ENCODE results near the gene ABCB1.
"Not testable (repeated sequence)": the region's sequence is repeated elsewhere in the genome, so short reads cannot be mapped to it uniquely, and the experiment has no call there.

ABCB1 gene

DNA sequence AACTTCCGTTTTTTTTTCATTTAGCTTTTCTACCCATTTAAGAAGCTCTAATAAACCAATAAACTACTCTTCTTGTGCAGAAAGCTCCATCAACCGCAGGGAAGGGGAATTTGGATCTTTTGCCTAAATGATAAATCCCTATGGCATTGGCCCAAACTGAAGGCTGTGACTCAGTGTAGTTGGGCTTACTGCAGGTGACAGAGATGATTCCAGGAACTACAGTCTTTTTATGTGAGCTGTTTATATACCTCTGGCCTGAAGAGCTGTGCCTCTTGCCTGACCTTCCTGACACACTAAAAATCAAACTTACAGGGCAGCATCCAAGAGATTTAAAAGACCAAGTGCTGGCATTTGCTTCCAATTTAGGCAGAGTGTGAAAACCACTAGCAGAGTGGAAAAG lies 25.2 kb downstream of the ABCB1 start:
- DNase-seq (ENCODE audit: low spot score) = no peak

DNA sequence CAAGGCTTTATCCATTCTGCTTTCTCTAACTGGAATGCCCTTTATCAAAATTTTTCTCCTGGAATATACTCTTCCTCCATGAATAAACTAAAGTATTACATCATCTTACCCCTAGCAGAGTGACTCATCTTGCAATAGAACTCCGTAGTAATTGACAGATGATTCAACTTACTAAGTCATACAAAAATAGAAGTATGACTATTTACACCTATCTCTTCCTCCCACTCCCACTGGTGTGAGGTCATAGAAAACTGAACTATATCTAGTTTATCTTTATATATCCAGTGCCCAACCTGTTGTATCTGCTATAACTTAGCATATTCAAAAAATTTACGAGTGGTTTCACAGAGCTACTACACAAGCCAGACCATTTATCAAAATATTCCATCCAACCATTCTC lies 26.1 kb downstream of the ABCB1 start:
- no peak for DNase-seq (ENCODE audit: low spot score)

DNA sequence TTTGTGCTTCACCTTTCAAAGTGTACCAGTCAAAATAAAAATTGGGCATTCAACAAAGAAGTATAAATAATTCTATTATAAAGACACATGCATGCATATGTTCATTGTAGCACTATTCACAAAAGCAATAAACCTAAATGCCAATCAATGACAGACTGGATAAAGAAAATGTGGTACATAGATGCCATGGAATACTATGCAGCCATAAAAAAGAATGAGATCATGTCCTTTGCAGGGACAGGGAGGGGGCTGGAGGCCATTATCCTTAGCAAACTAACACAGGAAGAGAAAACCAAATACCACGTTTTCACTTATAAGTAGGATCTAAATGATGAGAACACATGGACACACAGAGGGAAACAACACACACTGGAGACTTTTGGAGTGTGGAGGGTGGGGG lies 28.2 kb downstream of the ABCB1 start:
- not testable (repeated sequence) for DNase-seq (ENCODE audit: low spot score)

DNA sequence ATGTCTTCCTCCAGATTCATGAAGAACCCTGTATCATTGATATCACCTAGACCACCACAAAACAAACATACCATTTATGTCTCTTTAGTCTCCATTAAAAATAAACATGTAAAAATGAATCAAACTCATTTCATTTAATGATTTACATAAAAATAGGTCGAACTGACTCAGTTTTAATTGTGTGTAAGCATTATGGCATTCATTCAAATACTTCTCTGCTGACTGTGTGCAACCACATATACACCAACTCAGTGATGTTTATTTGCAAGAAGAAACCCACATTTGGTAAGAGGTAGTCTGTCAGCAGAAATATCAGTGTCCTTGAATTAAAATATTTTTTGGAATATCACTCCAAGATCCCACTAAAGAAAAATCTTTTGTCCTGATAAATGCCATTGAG lies 30.5 kb downstream of the ABCB1 start:
- no peak for DNase-seq (ENCODE audit: low spot score)

DNA sequence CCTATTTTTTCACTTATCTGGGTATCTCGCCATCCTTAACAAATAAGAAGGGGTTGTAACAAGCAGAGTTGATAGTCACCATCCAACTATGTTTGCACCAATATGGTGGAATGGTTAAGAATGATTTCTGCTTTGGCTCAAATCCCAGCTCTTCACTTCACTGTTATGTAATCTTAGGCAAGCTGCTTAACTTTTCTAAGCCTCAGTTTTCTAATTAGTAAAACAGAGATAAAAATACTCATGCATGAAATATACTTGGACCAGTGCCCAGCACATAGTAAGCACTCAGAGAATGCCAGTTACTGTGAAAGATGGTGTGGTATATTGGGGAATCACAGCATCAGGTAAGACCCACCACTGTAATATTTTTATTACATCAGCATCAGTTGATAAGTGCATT lies 33.6 kb downstream of the ABCB1 start:
- DNase-seq (ENCODE audit: low spot score) = no peak

DNA sequence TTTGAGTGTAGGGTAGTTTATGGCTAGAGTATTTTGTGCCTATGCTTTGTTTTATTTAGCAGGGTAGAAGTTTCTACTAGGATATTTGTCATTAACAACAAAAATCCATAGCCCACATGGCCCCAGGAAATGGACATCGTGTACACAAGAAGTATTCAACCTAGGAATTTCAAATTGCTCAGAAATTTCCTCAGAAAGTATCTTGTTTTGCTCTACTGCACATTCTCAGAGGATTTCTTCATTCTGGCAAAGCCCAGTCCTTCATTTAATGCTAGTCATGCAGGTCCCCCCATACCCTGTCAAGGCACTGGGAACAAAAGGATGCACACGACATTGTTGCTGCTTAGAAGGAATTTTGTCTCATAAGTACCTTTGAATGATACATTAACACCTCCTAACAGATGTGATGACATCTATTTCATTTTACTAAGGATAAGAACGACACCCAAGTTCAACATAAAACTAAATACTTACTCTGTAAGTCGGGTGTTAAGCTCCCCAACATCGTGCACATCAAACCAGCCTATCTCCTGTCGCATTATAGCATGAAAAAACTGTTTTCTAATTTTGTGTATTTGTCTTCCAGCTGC lies 34.3 kb downstream of the ABCB1 start:
- DNase-seq (ENCODE audit: low spot score) = no peak

DNA sequence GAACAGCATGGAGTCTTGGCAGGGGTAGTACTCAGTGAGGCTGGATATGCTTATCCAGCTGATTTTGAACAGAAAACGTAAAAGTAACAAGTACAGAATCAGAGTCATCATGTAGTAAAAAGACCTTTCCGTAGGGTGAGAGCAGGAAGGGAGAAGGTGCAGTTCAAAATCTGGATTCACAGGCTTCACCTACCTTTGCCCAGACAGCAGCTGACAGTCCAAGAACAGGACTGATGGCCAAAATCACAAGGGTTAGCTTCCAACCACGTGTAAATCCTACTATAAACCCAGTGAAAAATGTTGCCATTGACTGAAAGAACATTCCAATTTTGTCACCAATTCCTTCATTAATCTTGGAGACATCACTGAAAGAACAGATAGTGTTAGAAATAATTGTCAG lies 34.8 kb downstream of the ABCB1 start:
- no peak for DNase-seq (ENCODE audit: low spot score)

DNA sequence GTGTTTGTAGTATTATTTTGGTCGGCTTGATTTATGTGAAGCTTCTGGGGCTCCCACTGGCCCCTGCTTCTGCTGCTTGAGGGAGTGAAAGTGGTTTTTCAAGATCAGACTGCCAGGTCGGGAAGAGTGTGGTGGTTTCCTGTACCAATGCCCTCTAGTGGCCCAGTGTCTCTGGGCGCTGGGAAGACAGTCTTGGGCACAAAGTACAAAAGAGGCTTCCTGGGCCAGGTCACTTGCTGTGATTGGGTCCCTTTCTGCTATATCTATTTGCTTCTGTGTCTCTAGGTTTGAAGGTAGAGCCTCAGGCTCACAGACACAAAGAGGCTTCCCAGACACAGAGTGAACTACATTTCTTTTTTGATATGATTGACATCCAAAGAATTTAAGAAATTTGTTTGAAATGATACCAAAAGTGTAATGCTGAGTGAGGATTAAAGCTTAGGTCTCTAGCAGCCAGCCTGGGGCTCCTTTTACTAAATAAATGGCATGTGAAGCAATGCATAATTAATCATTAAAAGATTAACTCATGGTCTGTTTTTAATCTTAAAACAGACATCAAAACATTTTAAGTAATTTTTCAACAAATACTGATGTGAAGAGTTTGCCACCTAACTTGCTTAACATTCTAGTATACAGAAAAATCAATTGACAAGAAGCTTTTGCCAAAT lies 36.3 kb downstream of the ABCB1 start:
- DNase-seq (ENCODE audit: low spot score) = no peak

DNA sequence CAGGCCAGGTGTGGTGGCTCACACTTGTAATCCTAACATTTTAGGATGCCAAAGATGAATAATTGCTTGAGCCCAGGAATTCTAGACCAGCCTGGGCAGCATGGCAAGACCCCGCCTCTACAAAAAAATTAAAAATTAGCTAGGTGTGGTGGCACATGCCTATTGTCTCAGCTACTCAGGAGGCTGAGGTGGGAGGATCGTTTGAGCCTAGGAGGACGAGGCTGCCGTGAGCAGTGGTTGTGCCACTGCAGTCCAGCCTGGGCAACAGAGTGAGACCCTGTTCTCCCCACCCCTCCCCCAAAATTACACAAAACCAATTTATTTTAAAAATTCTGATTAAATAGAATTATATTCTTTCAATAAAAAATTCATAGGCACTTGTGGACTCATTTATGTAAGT lies 39.0 kb downstream of the ABCB1 start:
- no peak for DNase-seq (ENCODE audit: low spot score)

DNA sequence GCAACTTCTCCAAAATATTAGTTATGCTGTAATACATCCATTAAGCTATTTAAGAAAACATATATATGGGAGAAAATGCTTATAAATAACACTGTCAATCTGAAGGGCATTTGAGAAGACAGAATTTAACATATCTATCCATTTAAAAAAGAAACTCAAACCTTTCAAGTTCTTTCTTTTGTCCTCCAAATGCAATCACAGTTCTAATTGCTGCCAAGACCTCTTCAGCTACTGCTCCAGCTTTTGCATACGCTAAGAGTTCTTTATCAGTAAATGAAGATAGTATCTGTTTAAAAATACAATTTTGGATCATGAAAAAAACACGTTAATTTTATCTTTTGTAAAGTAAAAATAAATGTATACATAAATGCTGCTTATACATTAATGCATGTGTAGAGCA lies 39.6 kb downstream of the ABCB1 start:
- DNase-seq (ENCODE audit: low spot score) = no peak

DNA sequence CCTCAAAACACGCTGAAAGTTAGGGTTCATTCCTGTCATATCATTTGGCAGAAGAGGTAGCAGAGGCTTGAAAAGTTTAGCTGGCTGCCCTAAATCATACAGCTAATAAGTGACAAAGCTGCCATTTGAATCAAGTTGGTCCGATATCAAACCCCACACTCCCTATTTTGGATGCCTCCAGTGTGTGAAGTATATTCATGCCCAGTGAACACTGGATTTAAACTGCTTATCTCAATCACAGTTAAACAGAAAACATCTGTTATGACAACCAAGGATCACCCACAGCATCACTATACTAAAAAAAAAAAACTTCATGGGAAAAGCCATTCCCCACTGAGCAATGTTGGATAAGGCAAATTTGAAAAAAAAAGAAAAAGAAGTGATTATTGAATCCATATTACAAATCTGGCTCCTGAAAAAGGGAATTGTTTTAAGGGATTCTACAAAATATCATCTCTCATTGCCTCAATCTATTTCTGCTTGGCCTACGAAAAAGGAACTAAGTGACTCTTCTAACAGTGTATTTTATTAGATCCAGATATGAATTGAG lies 48.3 kb downstream of the ABCB1 start:
- DNase-seq (ENCODE audit: low spot score) = no peak

DNA sequence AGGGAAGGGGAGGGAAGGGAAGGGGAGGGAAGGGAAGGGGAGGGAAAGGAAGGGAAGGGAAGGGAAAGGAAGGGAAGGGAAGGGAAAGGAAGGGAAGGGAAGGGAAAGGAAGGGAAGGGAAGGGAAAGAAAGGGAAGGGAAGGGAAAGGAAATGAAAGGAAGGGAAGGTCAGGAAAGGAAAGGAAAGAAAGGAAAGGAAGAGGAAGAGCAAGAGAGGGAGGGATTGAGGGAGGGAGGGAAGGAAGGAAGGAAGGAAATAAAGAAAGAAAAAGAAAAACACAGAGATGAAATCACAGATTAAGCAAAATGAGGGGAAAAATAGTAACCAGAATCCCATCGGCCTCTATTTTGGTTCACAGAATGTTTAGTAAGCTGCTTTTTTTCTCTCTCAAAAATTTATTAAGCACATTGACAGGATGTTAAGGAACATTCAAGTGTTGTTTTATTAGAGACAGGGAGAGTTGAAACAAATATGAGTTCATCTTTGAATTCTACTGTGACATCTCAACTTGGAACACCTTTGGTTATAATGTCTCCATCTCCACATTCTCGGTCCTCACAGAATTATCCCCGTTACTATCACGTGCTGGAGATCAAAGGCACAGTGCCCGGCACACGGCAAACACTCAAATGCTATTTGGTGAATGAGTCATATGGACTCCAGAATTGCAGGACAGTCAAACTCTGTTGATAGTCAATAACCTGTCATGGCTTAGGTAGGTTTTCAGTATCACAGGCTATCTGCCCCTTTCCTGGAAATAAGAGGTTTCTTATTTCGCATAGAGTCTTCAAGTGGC lies 52.4 kb downstream of the ABCB1 start:
- DNase-seq (ENCODE audit: low spot score) = no peak

DNA sequence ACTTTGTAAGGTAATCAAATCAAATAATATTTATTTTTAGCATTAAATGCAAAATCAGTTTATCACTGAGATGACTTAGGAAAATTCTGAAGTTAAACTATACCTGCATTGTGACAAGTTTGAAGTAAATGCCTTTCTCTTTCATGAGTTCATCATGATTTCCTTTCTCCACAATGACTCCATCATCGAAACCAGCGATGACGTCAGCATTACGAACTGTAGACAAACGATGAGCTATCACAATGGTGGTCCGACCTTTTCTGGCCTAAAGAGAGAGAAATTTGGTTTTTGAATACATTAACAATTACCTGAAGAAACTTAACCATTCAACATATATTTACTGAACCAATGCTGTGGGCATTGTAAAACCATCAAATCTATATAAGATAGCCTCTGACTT lies 54.9 kb downstream of the ABCB1 start:
- no peak for DNase-seq (ENCODE audit: low spot score)

DNA sequence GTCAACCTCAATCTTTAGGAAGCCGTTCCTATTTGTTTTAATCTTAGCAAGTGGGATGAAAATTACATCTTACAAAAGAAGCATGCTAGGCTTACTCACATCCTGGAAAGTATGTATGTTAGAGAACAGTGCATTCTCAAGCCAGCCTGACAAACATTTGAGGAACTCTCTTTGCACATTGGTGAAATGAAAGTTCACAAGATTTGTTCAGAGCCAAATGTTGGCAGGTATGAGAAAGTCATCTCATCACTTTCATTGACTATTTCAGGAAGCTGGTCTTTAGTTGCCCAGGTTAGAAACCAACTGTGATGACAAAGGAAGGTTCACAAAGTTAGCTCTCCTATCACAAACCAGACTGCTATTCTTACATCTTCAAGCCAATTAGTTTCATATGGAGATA lies 57.1 kb downstream of the ABCB1 start:
- no peak for DNase-seq (ENCODE audit: low spot score)

DNA sequence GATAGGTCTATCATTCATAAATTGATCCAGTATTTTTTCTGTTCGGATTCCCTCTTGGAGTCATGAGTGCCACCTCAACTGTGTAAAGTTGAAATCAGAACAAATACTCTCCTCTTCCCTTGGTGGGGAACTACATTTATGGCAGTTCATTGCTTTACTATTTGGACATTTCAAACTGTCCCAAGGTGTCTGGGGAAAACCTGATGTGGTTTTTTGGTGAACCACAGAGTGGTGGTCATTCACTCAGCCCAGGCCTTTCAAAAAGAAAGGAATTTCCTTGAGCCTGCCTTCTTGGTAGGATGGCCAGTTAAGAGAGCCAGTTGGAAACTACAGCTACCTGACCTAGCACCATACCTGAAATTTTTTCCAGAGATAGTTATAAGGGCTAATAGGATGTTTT lies 59.0 kb downstream of the ABCB1 start:
- DNase-seq (ENCODE audit: low spot score) = no peak

DNA sequence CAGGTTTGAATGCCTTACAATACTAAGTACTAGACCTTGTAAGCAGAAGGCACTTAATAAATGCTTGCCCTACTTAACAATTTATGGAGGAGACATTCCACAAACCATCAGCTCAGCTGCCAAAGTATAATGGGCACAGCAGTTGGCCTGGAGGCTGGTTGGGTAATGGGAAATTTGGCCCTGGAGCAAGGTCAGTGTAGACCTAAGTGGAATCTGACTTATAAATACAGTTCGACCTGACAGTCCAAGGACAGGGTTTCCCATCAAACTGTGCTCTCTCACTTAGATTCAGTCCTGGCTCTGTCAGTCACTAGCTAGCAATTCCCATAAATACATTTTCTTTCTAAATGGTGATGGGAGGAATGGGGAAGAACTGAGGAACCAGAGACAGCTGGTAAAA lies 62.6 kb downstream of the ABCB1 start:
- DNase-seq (ENCODE audit: low spot score) = no peak

DNA sequence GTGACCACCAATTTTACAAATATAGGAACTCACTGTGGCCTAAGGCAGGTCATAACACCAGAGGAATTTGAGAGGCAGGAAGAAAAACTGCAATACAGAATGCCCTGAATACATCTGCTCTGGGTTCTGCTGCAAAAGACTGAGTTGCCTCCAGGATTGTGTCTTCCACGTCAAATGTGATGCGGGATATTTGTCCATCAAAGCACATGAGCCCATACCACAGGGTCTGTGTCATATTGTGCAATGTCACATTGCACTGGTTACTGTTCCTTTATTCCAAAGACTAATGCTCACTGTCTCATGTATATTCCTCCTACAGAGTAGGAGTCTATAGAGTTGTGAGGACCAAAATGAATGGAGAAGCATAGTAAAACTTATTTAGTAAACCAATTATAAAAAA lies 66.6 kb downstream of the ABCB1 start:
- no peak for DNase-seq (ENCODE audit: low spot score)

DNA sequence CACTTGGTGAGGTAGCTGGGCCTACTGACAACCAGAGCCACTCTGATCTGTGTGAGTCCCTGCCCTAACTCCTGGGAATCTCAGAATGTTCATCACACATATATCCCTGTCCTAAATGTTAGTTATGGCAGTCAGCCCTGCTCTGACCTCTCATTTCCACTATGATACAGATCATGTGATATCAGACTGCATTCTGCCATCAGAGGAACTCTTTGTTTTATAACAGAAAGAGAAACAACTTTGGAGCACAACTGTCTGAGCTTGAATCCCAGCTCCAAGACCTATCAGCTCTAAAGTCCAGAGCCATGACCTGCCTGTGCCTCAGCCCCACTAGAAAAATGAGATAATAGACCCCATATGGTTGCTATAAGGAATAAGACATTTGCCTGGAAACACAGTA lies 70.6 kb downstream of the ABCB1 start:
- DNase-seq (ENCODE audit: low spot score) = no peak

DNA sequence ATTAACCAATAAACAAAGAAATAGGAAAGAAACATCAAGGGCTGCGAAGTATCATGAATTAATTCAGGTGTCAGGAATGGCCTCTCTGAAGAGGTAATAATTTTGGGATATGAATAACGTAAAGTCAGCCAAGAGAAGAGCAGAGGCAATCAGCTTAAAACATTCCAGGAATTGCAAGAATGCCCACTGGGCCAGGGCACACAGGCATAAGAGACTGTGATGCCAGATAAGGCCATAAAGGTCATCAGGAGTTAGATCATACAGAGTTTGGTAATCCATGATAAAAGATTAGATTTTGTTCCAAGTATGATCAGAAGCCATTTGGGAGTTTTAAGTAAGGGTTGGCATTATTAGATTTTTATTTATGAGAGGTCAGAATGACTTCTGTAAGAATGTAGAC lies 72.0 kb downstream of the ABCB1 start:
- DNase-seq (ENCODE audit: low spot score) = no peak

DNA sequence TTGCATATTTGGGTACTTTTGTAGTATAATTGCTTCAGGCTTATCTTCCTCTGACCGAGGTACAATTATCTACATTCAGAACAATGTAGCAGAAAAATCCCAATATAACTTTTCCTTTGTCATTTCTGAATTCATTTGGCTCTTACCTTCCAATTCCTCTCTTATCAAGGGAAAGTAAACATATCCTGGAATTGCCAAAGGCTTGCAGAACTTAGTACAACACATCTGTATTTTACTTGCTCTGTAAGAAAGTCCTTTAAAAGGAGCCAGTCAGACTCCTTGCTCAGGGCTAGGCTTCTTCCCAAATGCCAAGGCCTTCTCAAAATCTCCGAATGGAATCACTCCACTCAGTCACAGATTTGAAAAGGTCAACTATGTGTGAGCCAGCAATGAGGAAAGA lies 81.9 kb downstream of the ABCB1 start:
- DNase-seq (ENCODE audit: low spot score) = no peak

DNA sequence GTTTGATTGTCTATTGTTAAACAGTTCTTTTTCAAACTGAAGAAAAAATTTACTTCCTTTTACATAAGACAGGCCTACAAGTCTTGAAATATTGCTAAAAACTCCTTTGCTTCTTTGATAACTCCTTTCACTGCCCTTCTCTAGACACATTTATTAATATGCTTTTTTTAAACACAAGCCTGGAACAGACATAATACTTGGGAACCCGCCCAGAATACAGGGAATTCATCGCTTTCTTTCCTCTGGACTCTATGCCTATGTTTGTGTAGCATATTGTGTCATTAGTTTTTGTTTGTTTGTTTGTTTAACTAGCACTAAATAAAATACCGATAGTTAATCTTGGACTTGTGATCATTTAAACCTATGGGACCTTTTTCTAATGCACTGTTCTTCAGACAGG lies 82.8 kb downstream of the ABCB1 start:
- no peak for DNase-seq (ENCODE audit: low spot score)

DNA sequence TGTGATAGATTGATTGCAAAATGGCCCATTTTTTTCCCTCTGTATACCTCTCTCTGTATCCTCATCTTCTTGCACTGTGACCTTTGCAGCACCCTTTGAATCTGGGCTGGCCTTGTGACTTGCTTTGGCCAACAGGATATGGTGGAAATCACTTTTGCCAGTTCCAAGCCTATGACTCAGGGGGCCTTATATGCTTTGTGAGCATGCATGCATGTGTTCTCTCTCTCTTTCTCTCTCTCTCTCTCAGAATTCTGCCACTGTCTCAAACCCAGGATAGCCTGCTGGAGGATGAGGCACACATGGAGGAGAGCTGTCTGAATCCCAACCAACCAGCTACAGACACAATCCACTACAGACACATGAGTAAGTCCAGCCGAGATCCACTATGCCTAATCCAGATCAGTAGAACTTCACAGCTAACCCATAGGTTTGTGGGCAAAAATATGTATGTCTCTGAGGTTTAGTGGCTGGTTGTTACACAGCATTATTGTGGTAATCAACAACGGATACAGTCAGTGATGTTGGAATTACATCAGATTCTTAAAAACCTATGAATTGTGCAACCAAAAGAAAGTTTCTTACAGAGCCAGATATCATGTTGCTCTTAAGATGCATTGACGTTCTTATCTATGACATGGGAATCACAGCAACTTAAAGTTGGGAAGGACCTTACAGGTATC lies 83.4 kb downstream of the ABCB1 start:
- DNase-seq (ENCODE audit: low spot score) = no peak
